Stimulated activated CD4-positive, alpha-beta T cell treated with anti-CD3 and anti-CD28 coated beads, TNF-alpha, amount 100 ng/mL, for 4 hours (primary cell): ENCODE measurements around the gene NRAP.
"Not testable (repeated sequence)": the region's sequence is repeated elsewhere in the genome, so short reads cannot be mapped to it uniquely, and the experiment has no call there.

Source experiments
- DNase-seq, 3 experiments: peaks; one replicate each; pipeline ENCODE4 v3.0.0-alpha.2; 2020; ENCODE audit warnings: low read depth in 3 of 3

NRAP gene

DNA sequence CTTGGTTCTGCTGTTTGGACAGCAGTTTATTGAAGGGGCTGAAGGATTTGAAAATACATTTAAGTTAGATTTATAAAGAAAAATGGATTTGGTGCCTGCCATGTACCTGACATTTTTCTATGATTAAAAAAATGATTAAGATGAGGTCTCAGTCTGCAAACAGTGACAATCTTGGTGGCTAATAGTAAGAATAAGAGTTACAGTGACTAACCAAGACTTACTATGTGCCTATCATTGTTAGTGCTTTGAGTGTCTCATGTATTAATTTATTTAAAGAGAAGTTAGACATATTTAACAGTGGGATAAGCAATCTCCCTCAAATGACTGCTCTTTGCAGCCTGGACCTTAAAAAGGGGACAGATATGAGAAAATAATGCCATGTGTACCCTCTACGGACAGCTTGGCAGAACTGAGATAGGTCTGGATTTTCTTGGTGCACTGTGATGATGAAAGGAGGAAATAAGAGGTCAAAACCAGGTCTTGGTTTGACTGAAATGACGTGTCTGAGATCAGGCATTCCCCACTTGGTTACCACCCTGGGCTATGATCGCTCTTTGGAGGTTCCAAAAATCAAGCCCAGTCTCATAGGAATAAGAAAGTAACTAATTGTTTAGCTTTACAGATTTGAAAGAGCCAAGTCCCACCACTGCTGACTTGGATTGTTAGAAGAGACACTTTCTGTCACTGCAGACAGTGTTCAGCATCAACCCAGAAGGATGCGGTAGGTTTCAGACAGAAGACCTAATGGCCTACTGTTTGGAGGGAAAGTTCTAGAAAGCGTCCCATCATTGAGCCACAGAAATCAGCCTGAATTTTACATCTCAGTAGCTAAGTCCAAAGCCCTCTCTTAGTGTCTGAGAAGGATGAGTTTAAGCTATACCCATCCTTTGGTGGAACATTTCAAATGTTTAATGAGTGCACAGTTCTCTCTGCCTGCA, 18.0 kb upstream of the NRAP start:
- no peak for DNase-seq

GRCh38 chr10:113680190-113681111, 16.6 kb upstream of the NRAP start:
- DNase-seq, result peak in 1 of 3 experiments; percentile 12

GRCh38 chr10:113679463-113680189, 15.8 kb upstream of the NRAP start, which contains the start of gene CASP7:
Gene CASP7 (plus strand): TSS chr10:113679912. CDS start chr10:113697494, 17,582 bp downstream.
- DNase-seq, result peak; percentile 48 to 74 (median 68)

- no peak for DNase-seq
Measured at GRCh38 chr10:113666682-113667252, 2.9 kb upstream of the NRAP start.

DNA sequence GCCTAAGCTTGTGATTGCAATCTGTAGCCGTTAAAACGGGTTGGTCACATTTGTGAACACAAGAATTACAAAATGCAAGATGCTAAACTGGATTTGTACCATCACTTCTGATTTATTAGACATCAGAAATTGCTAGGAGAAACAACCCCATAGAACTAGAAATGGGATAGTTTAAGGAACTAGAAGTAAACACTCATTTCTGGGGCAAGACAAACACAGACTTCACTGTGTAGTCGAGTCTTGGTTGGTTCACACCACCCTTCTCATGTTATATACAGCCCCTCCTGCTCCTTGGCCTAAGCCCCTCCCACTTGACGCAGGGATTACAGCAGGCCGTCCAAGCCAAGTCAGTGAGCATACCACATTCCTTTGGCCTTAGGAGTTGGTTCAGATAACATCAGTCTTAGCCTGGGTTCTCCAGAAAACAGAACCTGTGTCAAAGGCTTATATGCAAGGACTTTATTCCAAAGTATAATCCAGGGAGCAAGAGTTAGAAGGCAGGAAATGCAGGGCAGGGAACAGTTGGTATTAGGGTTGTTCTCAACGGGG, 2.0 kb upstream of the NRAP start:
- no peak for DNase-seq

- no peak for DNase-seq
Measured at GRCh38 chr10:113665352-113665751, 1.5 kb upstream of the NRAP start.

- DNase-seq, result no peak
Measured at GRCh38 chr10:113663142-113663541, 699 bp downstream of the NRAP start.

DNA sequence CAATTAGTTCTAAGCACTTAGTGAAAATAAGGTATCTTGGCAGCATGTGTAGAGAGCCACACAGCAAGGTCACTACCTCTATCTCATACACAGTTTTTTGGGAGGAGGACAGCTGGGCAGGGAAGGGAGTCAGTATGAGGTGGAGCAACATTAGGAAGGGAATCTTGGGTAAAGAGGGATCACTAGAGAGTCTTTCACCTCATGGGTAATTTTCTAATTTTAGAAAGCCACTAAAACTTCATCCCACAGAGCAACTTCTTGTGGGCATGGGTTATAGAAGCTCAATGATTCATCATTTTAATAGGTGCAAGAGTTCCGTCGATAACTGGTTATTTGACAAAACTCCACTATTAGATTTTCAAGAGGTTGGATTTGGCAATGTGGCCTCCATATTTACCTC, 2.5 kb downstream of the NRAP start:
- no peak for DNase-seq

- no peak for DNase-seq
Measured at GRCh38 chr10:113657544-113657943, 6.3 kb downstream of the NRAP start.

- no peak for DNase-seq
Measured at GRCh38 chr10:113656896-113657295, 6.9 kb downstream of the NRAP start.

DNA sequence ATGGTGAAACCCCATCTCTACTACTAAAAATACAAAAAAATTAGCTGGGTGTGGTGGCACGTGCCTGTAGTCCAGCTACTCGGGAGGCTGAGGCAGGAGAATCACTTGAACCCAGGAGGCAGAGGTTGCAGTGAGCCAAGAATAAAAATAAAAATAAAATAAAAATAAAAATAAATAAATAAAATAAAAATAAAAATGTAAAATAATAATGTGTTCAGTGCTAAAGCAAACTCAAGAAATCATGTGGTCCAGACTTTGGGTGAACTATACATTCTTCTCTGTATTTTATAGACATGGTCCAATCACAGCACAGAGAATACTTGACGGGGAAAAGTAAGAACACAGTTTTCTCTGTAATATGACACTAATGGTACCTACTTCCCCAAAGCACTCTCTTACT, 11.4 kb downstream of the NRAP start:
- not testable (repeated sequence) for DNase-seq

DNA sequence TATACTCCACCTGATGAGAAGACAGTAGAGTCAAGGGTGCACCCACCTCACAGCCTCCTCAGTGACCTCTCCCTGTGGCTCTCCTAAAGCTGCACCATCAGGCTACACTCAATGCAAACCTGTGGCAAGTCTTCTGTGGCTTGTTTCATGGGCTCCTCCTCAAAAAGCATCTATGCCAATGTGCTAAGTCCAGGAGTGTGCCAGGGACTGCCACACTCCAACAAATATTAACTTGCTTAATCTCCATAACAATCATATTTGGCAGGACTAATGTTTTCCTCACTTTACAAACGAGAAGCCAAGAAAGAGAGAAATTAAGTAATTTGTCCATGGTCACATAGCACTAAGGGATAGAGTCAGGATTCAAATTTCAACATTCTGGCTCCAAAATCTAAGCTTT, 11.9 kb downstream of the NRAP start:
- no peak for DNase-seq

DNA sequence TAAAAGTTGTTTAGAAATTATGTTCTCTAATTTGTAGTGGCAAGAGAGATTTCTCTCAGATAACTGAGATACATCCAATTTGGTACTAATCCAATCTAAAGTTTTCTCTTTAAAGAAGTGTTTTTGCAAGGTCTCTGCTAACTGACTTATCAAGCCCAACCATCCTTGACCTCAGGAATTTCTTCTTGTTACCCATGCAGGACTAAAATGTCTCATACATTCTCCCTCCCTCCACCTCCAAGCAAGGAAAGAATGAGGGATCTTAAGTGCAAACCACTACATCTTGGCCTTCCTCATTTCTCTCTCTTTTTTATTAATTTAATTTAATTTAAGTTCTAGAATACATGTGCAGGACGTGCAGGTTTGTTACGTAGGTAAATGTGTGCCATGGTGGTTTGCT, 12.8 kb downstream of the NRAP start:
- no peak for DNase-seq

GRCh38 chr10:113650172-113650571, 13.7 kb downstream of the NRAP start:
- DNase-seq, result no peak

GRCh38 chr10:113648478-113648877, 15.4 kb downstream of the NRAP start:
- DNase-seq, result no peak

GRCh38 chr10:113647812-113648211, 16.0 kb downstream of the NRAP start:
- no peak for DNase-seq

GRCh38 chr10:113646336-113647201, 17.3 kb downstream of the NRAP start:
- DNase-seq, result no peak

- DNase-seq, result no peak
Measured at GRCh38 chr10:113644185-113645120, 19.4 kb downstream of the NRAP start.

GRCh38 chr10:113643183-113643582, 20.7 kb downstream of the NRAP start:
- no peak for DNase-seq
